Activated T-helper 1 cell treated with anti-CD3 and anti-CD28 coated beads, Interleukin-12 subunit alpha, Interleukin-12 subunit beta, Interleukin-2, Interleukin-4 antibody, amounts not matched to agents 30 ng/mL and 10 ng/mL and 1 ng/mL, durations not matched to agents 14 hours and 24 hours and 36 hours (primary cell): ENCODE measurements around the gene FBXL2. TPM values are rescaled to one million over a fixed set of nuclear protein-coding genes. Genes with fewer than 3 reads are reported as not detected.

ENCODE experiments used
- DNase-seq: peaks from one replicate; pipeline ENCODE4 v3.0.0; 2021; ENCODE audit warnings: low spot score
- H3K27ac Mint-ChIP-seq: one replicate; pipeline ENCODE4 v1.8.0; 2021; ENCODE audit warnings: mild to moderate bottlenecking, mixed read lengths
- H3K27me3 Mint-ChIP-seq: one replicate; pipeline ENCODE4 v1.8.0; 2022; ENCODE audit warnings: mild to moderate bottlenecking, moderate library complexity, mixed read lengths; ENCODE audit not compliant: insufficient read depth
- H3K36me3 Mint-ChIP-seq: one replicate; pipeline ENCODE4 v1.8.0; 2021; ENCODE audit warnings: low read depth, mixed read lengths
- H3K4me1 Mint-ChIP-seq: one replicate; pipeline ENCODE4 v1.8.0; 2021; ENCODE audit warnings: low read depth, mixed read lengths
- H3K4me3 Mint-ChIP-seq: one replicate; pipeline ENCODE4 v1.8.0; 2021; ENCODE audit warnings: mild to moderate bottlenecking, moderate library complexity, mixed read lengths
- H3K9me3 Mint-ChIP-seq: one replicate; pipeline ENCODE4 v1.8.0; 2021; ENCODE audit warnings: mixed read lengths
- intact Hi-C: fragments of 100-400 bp; cut with micrococcal nuclease; formaldehyde crosslinking; loops from one replicate; pipeline ENCODE4 v1.15.1; 2024
- total RNA-seq: library from RNA; stranded (reverse); gene quantifications from 2 replicates; pipeline ENCODE4 v1.2.3, GENCODE V29; 2022

The FBXL2 gene
- total RNA-seq, 1 donor from 2014 or later: not detected

DNA sequence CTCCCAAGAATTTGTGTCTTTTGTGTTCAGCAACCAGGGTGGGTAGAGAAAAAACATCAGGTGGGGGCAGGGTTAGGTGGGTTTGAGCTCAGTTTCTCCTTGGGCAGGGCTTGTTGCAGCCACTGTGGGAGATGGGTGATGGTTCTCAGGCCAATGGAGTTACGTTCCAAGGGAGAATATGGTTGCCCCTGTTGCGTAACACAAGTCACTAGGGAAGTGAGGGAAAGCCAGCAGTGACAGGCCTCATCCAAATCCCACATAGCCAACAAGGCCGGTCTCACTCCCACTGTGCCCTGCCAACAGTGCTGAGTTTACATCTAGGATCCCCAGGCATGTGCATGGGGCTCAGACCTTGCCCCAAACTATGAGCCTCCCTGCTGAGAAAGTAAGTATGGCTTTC lies 7.9 kb upstream of the FBXL2 start:
- Mint-ChIP-seq H3K36me3 (no peaks in the 10 kb centered on the region), H3K9me3 (no peaks in the 10 kb centered on the region), H3K27me3 (peaks cover 7% of the 10 kb centered on the region), H3K27ac (no peak overlapping the region), H3K4me1 (no peaks in the 10 kb centered on the region), H3K4me3 (no peak overlapping the region)
- intact Hi-C loops: no loop called here
- no peak for DNase-seq

DNA sequence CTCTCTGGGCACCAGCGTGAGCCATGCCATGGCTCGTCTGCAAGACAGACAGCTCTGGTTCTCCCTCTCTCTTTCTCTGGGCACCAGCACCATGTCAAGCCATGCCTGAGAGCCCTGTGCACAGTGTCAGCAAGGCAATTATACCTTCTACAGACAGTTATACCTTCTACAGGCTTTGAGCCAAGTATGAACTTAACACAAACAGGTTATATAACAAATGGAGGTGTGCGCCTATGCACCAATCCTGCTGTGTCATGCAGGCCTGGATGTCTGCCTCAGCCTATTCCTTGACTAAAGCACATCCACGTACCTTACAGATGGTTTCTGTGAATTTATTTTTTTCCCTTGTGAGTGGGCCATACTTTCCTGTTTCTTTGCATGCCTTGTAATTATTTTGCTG lies 5.9 kb upstream of the FBXL2 start:
- Mint-ChIP-seq H3K27ac (no peak overlapping the region), H3K36me3 (no peaks in the 10 kb centered on the region), H3K9me3 (no peaks in the 10 kb centered on the region), H3K4me1 (no peaks in the 10 kb centered on the region), H3K4me3 (no peak overlapping the region), H3K27me3 (peaks cover 9% of the 10 kb centered on the region)
- DNase-seq: no peak
- intact Hi-C loops: no loop called here

- H3K4me1 Mint-ChIP-seq: no peaks in the 10 kb centered on the region
- no peak overlapping the region for H3K4me3 Mint-ChIP-seq
- no peaks in the 10 kb centered on the region for H3K36me3 Mint-ChIP-seq
- H3K9me3 Mint-ChIP-seq: no peaks in the 10 kb centered on the region
- no peak overlapping the region for H3K27ac Mint-ChIP-seq
- peaks cover 22% of the 10 kb centered on the region for H3K27me3 Mint-ChIP-seq
- DNase-seq: no peak
- intact Hi-C loops: no loop called here
Measured at GRCh38 chr3:33273628-33274027, 3.6 kb upstream of the FBXL2 start.

DNA sequence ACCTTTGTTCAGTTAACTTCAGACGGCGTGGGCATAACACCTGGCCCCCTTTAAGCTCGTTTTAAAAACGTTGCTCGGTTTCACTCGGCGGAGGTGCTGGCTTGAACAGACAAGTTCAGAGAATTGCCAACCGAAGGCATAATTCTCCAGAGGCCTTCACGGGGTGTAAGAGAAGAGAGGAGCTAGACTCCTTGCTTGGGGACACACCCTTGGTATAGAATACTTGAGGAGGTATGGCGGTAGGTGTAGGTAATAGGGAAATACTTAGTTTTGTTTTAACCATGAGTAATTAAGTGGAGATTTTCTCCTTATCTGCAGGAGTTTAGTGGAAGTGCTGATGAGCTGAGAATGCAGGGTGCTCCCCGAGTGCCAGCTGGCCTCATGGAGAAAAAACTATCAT lies 921 bp downstream of the FBXL2 start:
- Mint-ChIP-seq H3K36me3 (no peaks in the 10 kb centered on the region), H3K9me3 (no peaks in the 10 kb centered on the region), H3K4me3 (no peak overlapping the region), H3K27ac (no peak overlapping the region), H3K4me1 (no peaks in the 10 kb centered on the region), H3K27me3 (peaks cover 24% of the 10 kb centered on the region)
- DNase-seq: no peak
- intact Hi-C loops: no loop called here

DNA sequence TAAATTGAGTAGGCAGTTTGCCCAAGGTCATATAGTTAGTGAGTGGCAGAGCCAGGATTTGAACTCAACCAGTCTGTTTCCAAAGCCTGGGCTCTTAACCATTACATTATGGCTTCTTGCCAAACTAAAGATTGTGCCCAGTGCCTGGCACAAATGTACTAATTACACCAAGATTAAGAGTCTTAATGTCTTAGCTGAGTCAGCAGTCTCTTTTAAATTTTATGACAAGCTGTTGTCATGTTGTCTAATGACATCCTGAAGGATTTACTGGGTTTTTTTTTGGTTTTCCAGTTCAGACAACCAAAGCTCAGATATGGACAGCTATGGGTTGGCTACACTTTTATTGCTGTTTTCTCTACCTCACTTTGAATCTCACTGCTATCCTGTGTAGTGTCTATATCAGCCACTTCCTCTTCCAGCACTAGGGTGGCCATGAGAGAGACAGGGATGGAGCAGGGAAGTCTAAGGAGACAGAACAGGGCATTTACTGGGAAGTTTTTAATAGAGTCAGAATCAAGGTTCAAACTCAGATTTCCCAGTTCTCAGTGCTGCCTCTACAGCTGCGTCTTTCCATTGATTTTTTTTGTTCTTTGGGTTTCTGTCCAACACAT lies 10.5 kb downstream of the FBXL2 start:
- peaks cover 9% of the 10 kb centered on the region for H3K27me3 Mint-ChIP-seq
- DNase-seq: no peak
- no peak overlapping the region for H3K27ac Mint-ChIP-seq
- no peaks in the 10 kb centered on the region for H3K36me3 Mint-ChIP-seq
- intact Hi-C loops: no loop called here
- no peaks in the 10 kb centered on the region for H3K4me1 Mint-ChIP-seq
- H3K4me3 Mint-ChIP-seq: no peak overlapping the region
- peaks cover 7% of the 10 kb centered on the region for H3K9me3 Mint-ChIP-seq

DNA sequence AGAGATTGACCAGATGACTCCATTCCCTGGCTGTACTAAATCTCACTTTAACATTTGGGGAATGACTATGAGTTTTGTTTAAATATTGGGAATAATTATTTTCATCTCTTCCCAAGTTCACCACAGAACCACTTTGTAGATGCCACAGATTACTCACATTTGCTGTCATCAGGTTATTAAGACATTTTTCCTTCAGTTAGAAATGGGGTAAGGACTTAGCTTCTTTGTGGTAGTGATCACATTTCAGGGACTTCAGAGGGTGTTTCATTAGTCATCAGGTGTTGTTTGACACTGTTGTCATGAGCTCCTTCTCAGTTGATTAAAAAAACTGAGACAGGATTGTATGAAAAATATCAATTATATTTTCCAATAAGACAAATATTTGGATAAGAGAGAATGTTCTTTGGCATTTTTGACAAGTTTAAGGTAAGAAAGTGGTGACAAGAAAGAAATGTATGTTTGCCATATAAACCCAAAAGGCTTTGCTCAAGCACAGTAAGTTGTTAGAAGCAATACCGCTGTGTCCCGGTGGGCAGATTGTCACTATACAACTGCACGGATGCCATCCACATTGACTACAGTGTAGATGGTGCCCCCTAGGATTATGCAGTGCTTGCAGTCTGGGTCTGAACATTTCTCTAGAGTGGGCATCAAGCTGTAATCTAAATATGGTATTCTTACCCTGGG lies 22.3 kb downstream of the FBXL2 start:
- Mint-ChIP-seq H3K9me3 (no peaks in the 10 kb centered on the region), H3K27ac (no peak overlapping the region), H3K36me3 (no peaks in the 10 kb centered on the region), H3K4me1 (no peaks in the 10 kb centered on the region), H3K4me3 (no peak overlapping the region), H3K27me3 (peaks cover 9% of the 10 kb centered on the region)
- DNase-seq: no peak
- intact Hi-C loops: no loop called here

GRCh38 chr3:33312361-33312760 lies 35.1 kb downstream of the FBXL2 start:
- DNase-seq: no peak
- H3K27me3 Mint-ChIP-seq: peaks cover 10% of the 10 kb centered on the region
- no peak overlapping the region for H3K27ac Mint-ChIP-seq
- H3K9me3 Mint-ChIP-seq: peaks cover 5% of the 10 kb centered on the region
- H3K4me1 Mint-ChIP-seq: no peaks in the 10 kb centered on the region
- H3K4me3 Mint-ChIP-seq: no peak overlapping the region
- intact Hi-C loops: no loop called here
- no peaks in the 10 kb centered on the region for H3K36me3 Mint-ChIP-seq

- no peaks in the 10 kb centered on the region for H3K4me1 Mint-ChIP-seq
- no peak for DNase-seq
- peaks cover 10% of the 10 kb centered on the region for H3K27me3 Mint-ChIP-seq
Measured at GRCh38 chr3:33313331-33313730, 36.1 kb downstream of the FBXL2 start.

GRCh38 chr3:33314993-33315392 lies 37.8 kb downstream of the FBXL2 start:
- intact Hi-C loops: no loop called here
- no peak for DNase-seq
- peaks cover 5% of the 10 kb centered on the region for H3K9me3 Mint-ChIP-seq
- H3K4me1 Mint-ChIP-seq: no peaks in the 10 kb centered on the region
- no peaks in the 10 kb centered on the region for H3K36me3 Mint-ChIP-seq
- H3K27me3 Mint-ChIP-seq: peaks cover 10% of the 10 kb centered on the region
- no peak overlapping the region for H3K27ac Mint-ChIP-seq
- no peak overlapping the region for H3K4me3 Mint-ChIP-seq

More at GRCh38 chr3:33313331-33313730, 36.1 kb downstream of the FBXL2 start:
- intact Hi-C loops: no loop called here
- Mint-ChIP-seq H3K9me3 (peaks cover 5% of the 10 kb centered on the region), H3K4me3 (no peak overlapping the region), H3K27ac (no peak overlapping the region), H3K36me3 (no peaks in the 10 kb centered on the region)

- intact Hi-C loops: no loop called here
- Mint-ChIP-seq H3K27ac (no peak overlapping the region), H3K4me1 (no peaks in the 10 kb centered on the region), H3K36me3 (no peaks in the 10 kb centered on the region), H3K27me3 (peaks cover 10% of the 10 kb centered on the region), H3K9me3 (peaks cover 5% of the 10 kb centered on the region), H3K4me3 (no peak overlapping the region)
- no peak for DNase-seq
Measured at GRCh38 chr3:33315826-33316225, 38.6 kb downstream of the FBXL2 start.

GRCh38 chr3:33317963-33318709 lies 40.9 kb downstream of the FBXL2 start:
- intact Hi-C loops: no loop called here
- H3K27me3 Mint-ChIP-seq: peaks cover 7% of the 10 kb centered on the region
- no peaks in the 10 kb centered on the region for H3K9me3 Mint-ChIP-seq
- no peaks in the 10 kb centered on the region for H3K4me1 Mint-ChIP-seq
- no peaks in the 10 kb centered on the region for H3K36me3 Mint-ChIP-seq
- DNase-seq: no peak
- no peak overlapping the region for H3K27ac Mint-ChIP-seq
- no peak overlapping the region for H3K4me3 Mint-ChIP-seq

- H3K36me3 Mint-ChIP-seq: no peaks in the 10 kb centered on the region
- H3K27me3 Mint-ChIP-seq: peaks cover 7% of the 10 kb centered on the region
- H3K9me3 Mint-ChIP-seq: no peaks in the 10 kb centered on the region
- intact Hi-C loops: no loop called here
- no peak for DNase-seq
- H3K4me3 Mint-ChIP-seq: no peak overlapping the region
- H3K4me1 Mint-ChIP-seq: no peaks in the 10 kb centered on the region
- H3K27ac Mint-ChIP-seq: no peak overlapping the region
Measured at GRCh38 chr3:33318710-33319380, 41.6 kb downstream of the FBXL2 start.

GRCh38 chr3:33322412-33322811 lies 45.2 kb downstream of the FBXL2 start:
- no peak overlapping the region for H3K27ac Mint-ChIP-seq
- no peak for DNase-seq
- intact Hi-C loops: no loop called here
- peaks cover 1% of the 10 kb centered on the region for H3K27me3 Mint-ChIP-seq
- no peaks in the 10 kb centered on the region for H3K9me3 Mint-ChIP-seq
- no peaks in the 10 kb centered on the region for H3K4me1 Mint-ChIP-seq
- no peak overlapping the region for H3K4me3 Mint-ChIP-seq
- H3K36me3 Mint-ChIP-seq: no peaks in the 10 kb centered on the region
